B cell (primary cell): ENCODE measurements around the gene ZNF75A. TPM values are rescaled to one million over a fixed set of nuclear protein-coding genes. Genes with fewer than 3 reads are reported as not detected.
A peak's percentile ranks its signal among the peaks of the same experiment; 100 is the strongest.

Experiments
- ATAC-seq: fragments of 200-7000 bp; cut with Tn5 transposase; one replicate; pipeline ENCODE4 v1.10.0; 2021; ENCODE audit warnings: low read depth, mild to moderate bottlenecking, moderate number of reproducible peaks, moderate library complexity
- CTCF ChIA-PET: fragments of 350-600 bp; sonication (Branson Sonifier 250); formaldehyde crosslinking; loops from one replicate; lab custom pipeline; 2021; ENCODE audit warnings: antibody characterized with exemption, inconsistent platforms; lab: Charles Lee
- POLR2A ChIA-PET: fragments of 350-600 bp; sonication (Branson Sonifier 250); formaldehyde crosslinking; loops from one replicate; lab custom pipeline; 2021; ENCODE audit warnings: antibody characterized with exemption; lab: Charles Lee
- DNase-seq: peaks from one replicate; pipeline ENCODE4 v3.0.0; 2013
- H2AFZ ChIP-seq: 2 replicates; pipeline ENCODE4 v1.6.1; 2012; ENCODE audit warnings: mild to moderate bottlenecking, low read depth, low read length; ENCODE audit not compliant: insufficient read depth, poor library complexity, severe bottlenecking
- H3K27ac ChIP-seq, 2 donors: 1 replicate in 1 of 2; 2 replicates in 1 of 2; pipeline ENCODE4 v1.5.1; 2012 to 2013; ENCODE audit warnings: low read length in 2 of 2, mild to moderate bottlenecking in 2 of 2, moderate library complexity in 1 of 2
- H3K27me3 ChIP-seq, 4 experiments: fragments of 200-600 bp in 1 of 4; sonication (generic) in 1 of 4; replicated peaks in 1 of 4; 1 replicate in 2 of 4; 2 replicates in 2 of 4; pipeline versions ENCODE4 v1.6.1 to v1.7.0; 2013 to 2016; ENCODE audit warnings: low read length in 3 of 4, mild to moderate bottlenecking in 2 of 4, mixed read lengths in 1 of 4, moderate library complexity in 1 of 4; ENCODE audit not compliant: insufficient read depth in 4 of 4, control insufficient read depth in 3 of 4; ENCODE audit errors: control extremely low read depth in 1 of 4
- H3K36me3 ChIP-seq, 2 experiments: replicated peaks in 1 of 2; 1 replicate in 1 of 2; 2 replicates in 1 of 2; pipeline versions ENCODE4 v1.6.1 to v1.7.1; 2013; ENCODE audit warnings: low read length in 1 of 2; ENCODE audit not compliant: insufficient read depth in 2 of 2, control insufficient read depth in 1 of 2; ENCODE audit errors: control extremely low read depth in 1 of 2, extremely low read depth in 1 of 2
- H3K4me1 ChIP-seq, 2 donors: fragments of 200-600 bp in 1 of 2; sonication (generic) in 1 of 2; 1 replicate in 1 of 2; 2 replicates in 1 of 2; pipeline versions ENCODE4 v1.5.1 to v1.6.1; 2013 to 2017; ENCODE audit warnings: low read length in 2 of 2; ENCODE audit not compliant: control insufficient read depth in 2 of 2, insufficient read depth in 2 of 2
- H3K4me2 ChIP-seq: replicated peaks from 2 replicates; pipeline ENCODE3; 2012; ENCODE audit warnings: mild to moderate bottlenecking, low read depth, low read length; ENCODE audit not compliant: poor library complexity, severe bottlenecking
- H3K4me3 ChIP-seq, 5 experiments: fragments of 200-600 bp in 1 of 5; sonication (generic) in 1 of 5; 1 replicate in 3 of 5; 2 replicates in 2 of 5; pipeline versions ENCODE4 v1.5.1 to v1.7.0; 2011 to 2016; ENCODE audit warnings: low read length in 4 of 5, mild to moderate bottlenecking in 4 of 5, low read depth in 2 of 5, control low read depth in 1 of 5, moderate library complexity in 1 of 5; ENCODE audit not compliant: insufficient read depth in 1 of 5; ENCODE audit errors: control extremely low read depth in 1 of 5, extremely low read depth in 1 of 5
- H3K79me2 ChIP-seq: fragments of 200-600 bp; sonication (generic); one replicate; pipeline ENCODE4 v1.6.0; 2016; ENCODE audit warnings: low read length; ENCODE audit not compliant: control insufficient read depth, insufficient read depth
- H3K9ac ChIP-seq: fragments of 200-600 bp; sonication (generic); 2 replicates; pipeline ENCODE4 v1.6.1; 2017; ENCODE audit warnings: mild to moderate bottlenecking, low read length, moderate library complexity
- H3K9me3 ChIP-seq, 3 donors: one replicate each; pipeline versions ENCODE4 v1.6.1 to v1.7.1; 2013; ENCODE audit warnings: low read length in 2 of 3; ENCODE audit not compliant: control insufficient read depth in 2 of 3, insufficient read depth in 1 of 3; ENCODE audit errors: control extremely low read depth in 1 of 3
- H4K20me1 ChIP-seq: 2 replicates; pipeline ENCODE4 v1.6.0; 2012; ENCODE audit warnings: mild to moderate bottlenecking, low read length; ENCODE audit not compliant: insufficient read depth, control insufficient read depth, poor library complexity, severe bottlenecking
- H3K27ac Mint-ChIP-seq: one replicate; pipeline ENCODE4 v1.8.0; 2021; ENCODE audit warnings: mixed read lengths
- H3K27me3 Mint-ChIP-seq: one replicate; pipeline ENCODE4 v1.8.0; 2021; ENCODE audit warnings: mixed read lengths
- H3K4me1 Mint-ChIP-seq: one replicate; pipeline ENCODE4 v1.8.0; 2021; ENCODE audit warnings: mixed read lengths
- H3K4me3 Mint-ChIP-seq: one replicate; pipeline ENCODE4 v1.8.0; 2021; ENCODE audit warnings: mixed read lengths
- H3K9me3 Mint-ChIP-seq: one replicate; pipeline ENCODE4 v1.8.0; 2022; ENCODE audit warnings: mixed read lengths; ENCODE audit not compliant: insufficient read depth
- EZH2 ChIP-seq: IDR thresholded peaks from 2 replicates; pipeline ENCODE4 v1.6.1; 2012; ENCODE audit warnings: borderline replicate concordance, low read depth, mild to moderate bottlenecking, moderate library complexity, low read length; ENCODE audit not compliant: insufficient read depth, poor library complexity, severe bottlenecking
- WGBS: methylation state at CpG from one replicate; pipeline ENCODE4 v1.1.5; 2013; ENCODE audit warnings: missing lambda C conversion rate; ENCODE audit not compliant: insufficient coverage; 5-methylcytosine and 5-hydroxymethylcytosine counted together
- intact Hi-C: fragments of 100-400 bp; cut with micrococcal nuclease; formaldehyde crosslinking; loops from one replicate; pipeline ENCODE4 v1.10.0; 2022
- polyA plus RNA-seq: library from polyadenylated mRNA; depleted of rRNA; stranded (reverse); fragments of >200 nt; gene quantifications from 2 replicates; pipeline ENCODE4 v1.2.3, GENCODE V29; 2012
- total RNA-seq, 2 donors: library from RNA; stranded (reverse); fragments of 120-200 nt in 1 of 2; gene quantifications; 1 replicate in 1 of 2; 2 replicates in 1 of 2; pipeline versions ENCODE4 v1.2.3 to v1.2.4, GENCODE V29; 2013 to 2022
- TF ChIP-seq, protein P1 (sequence below): fragments of 200-600 bp; IDR thresholded peaks from one replicate; pipeline ENCODE4 v1.8.0; 2022; ENCODE audit warnings: antibody characterized with exemption, mild to moderate bottlenecking

ZNF75A gene
- total and polyA plus RNA-seq, 2 donors (not counting 1 experiment from before 2014, with no cell fraction given) = 31.4 to 111 TPM

- Mint-ChIP-seq H3K4me1 (no peaks in the 10 kb centered on the region), H3K27me3 (peaks cover 21% of the 10 kb centered on the region), H3K4me3 (no peak within 1 kb of the TSS), H3K9me3 (no peaks in the 10 kb centered on the region), H3K27ac (no peak within 1 kb of the TSS)
- no peak within 1 kb of the TSS for H3K9ac ChIP-seq
- TF ChIP-seq, protein P1, sequence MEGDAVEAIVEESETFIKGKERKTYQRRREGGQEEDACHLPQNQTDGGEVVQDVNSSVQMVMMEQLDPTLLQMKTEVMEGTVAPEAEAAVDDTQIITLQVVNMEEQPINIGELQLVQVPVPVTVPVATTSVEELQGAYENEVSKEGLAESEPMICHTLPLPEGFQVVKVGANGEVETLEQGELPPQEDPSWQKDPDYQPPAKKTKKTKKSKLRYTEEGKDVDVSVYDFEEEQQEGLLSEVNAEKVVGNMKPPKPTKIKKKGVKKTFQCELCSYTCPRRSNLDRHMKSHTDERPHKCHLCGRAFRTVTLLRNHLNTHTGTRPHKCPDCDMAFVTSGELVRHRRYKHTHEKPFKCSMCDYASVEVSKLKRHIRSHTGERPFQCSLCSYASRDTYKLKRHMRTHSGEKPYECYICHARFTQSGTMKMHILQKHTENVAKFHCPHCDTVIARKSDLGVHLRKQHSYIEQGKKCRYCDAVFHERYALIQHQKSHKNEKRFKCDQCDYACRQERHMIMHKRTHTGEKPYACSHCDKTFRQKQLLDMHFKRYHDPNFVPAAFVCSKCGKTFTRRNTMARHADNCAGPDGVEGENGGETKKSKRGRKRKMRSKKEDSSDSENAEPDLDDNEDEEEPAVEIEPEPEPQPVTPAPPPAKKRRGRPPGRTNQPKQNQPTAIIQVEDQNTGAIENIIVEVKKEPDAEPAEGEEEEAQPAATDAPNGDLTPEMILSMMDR = no peak
- CTCF ChIA-PET = interaction anchor here (1.2 kb wide), 1 partner anchor 11 kb away, joined by 3 read pairs; no protein-coding TSS in a partner anchor
- POLR2A ChIA-PET = no interaction called here
- DNase-seq (no peak), ATAC-seq (no peak)
- H3K9me3 ChIP-seq = peaks cover 0 to 5% (median 0%) of the 10 kb centered on the region in 3 donors
- no peak within 1 kb of the TSS for H2AFZ ChIP-seq
- no peak within 1 kb of the TSS for H3K4me2 ChIP-seq
- 89% methylated on average over 12 of the region's 14 CpGs for WGBS
- no peaks in the 10 kb centered on the region for H3K4me1 ChIP-seq
- H3K27ac ChIP-seq = no peak within 1 kb of the TSS
- no peaks in the 10 kb centered on the region for H3K79me2 ChIP-seq
- H4K20me1 ChIP-seq = no peaks in the 10 kb centered on the region
- no peaks in the 10 kb centered on the region for H3K36me3 ChIP-seq
- peak within 1 kb of the TSS in 1 of 5 experiments; percentile 53 for H3K4me3 ChIP-seq
- intact Hi-C loops = no loop called here
- peaks cover 0 to 15% (median 3%) of the 10 kb centered on the region in 4 experiments for H3K27me3 ChIP-seq
Observed at GRCh38 chr16:3256146-3256865, 49.0 kb upstream of the ZNF75A start, which contains the start of gene MEFV. TSS of gene MEFV (minus strand) at chr16:3256633. CDS start at chr16:3256587, 46 bp downstream.

DNA sequence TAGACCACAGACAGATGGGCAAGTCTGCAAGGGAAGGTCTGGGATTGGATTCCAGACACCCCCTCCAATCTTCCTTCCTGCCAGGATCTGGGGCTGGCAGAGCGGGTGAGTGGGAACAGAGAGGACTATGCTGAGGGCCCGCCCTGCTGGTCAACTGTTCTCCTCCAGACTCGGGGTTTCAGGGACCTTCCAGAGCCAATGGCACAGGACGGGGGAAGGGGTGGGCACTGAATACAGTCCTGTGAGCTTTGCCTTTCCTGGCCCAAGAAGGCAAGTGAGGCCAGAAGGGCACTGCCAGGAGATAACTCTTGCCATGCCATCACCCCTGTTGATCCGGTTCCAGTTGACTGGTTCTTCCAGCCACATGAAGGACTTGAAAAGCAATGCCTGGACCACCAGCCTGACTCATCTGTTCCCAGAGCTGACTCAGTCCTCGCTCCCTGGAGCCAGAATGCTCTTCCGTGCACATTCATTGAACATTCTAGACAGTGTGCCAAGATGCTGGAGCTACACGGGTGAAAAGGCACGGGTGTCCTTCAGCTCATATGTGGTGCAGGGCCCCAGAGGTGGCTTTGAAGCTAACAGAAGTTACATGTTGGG is 48.3 kb upstream of the ZNF75A start:
- no peak overlapping the region for H2AFZ ChIP-seq
- TF ChIP-seq, protein P1 = no peak
- no peak for TF ChIP-seq EZH2
- ChIA-PET CTCF (interaction anchor here (1.5 kb wide), 1 partner anchor 23 kb away, joined by 4 read pairs; no protein-coding TSS in a partner anchor), POLR2A (interaction anchor here (0.6 kb wide), 1 partner anchor 72 kb away, joined by 3 read pairs; no protein-coding TSS in a partner anchor)
- no peaks in the 10 kb centered on the region for H3K4me1 ChIP-seq
- H3K4me3 Mint-ChIP-seq = no peak overlapping the region
- intact Hi-C loops = no loop called here
- no peak for ATAC-seq
- 89% methylated on average over 9 of the region's 9 CpGs for WGBS
- no peak overlapping the region for H3K4me2 ChIP-seq
- DNase-seq = no peak
- no peaks in the 10 kb centered on the region for H3K79me2 ChIP-seq
- peaks cover 0 to 15% (median 3%) of the 10 kb centered on the region in 4 experiments for H3K27me3 ChIP-seq
- H3K27ac Mint-ChIP-seq = no peak overlapping the region
- H3K4me3 ChIP-seq = no peak overlapping the region
- no peak overlapping the region for H3K9ac ChIP-seq
- no peaks in the 10 kb centered on the region for H4K20me1 ChIP-seq
- H3K9me3 ChIP-seq = peaks cover 0 to 5% (median 0%) of the 10 kb centered on the region in 3 donors
- no peak overlapping the region for H3K27ac ChIP-seq
- H3K4me1 Mint-ChIP-seq = no peaks in the 10 kb centered on the region
- no peaks in the 10 kb centered on the region for H3K36me3 ChIP-seq
- H3K27me3 Mint-ChIP-seq = peaks cover 18% of the 10 kb centered on the region
- no peaks in the 10 kb centered on the region for H3K9me3 Mint-ChIP-seq
